DMS 273 (cell line): ENCODE measurements around the gene CUL9.
"Not testable (repeated sequence)": the region's sequence is repeated elsewhere in the genome, so short reads cannot be mapped to it uniquely, and the experiment has no call there.

ENCODE experiments used
- DNase-seq: peaks from one replicate; lab custom pipeline; 2025; ENCODE audit not compliant: unreplicated experiment; lab: John Stamatoyannopoulos, UW

CUL9 gene

DNA sequence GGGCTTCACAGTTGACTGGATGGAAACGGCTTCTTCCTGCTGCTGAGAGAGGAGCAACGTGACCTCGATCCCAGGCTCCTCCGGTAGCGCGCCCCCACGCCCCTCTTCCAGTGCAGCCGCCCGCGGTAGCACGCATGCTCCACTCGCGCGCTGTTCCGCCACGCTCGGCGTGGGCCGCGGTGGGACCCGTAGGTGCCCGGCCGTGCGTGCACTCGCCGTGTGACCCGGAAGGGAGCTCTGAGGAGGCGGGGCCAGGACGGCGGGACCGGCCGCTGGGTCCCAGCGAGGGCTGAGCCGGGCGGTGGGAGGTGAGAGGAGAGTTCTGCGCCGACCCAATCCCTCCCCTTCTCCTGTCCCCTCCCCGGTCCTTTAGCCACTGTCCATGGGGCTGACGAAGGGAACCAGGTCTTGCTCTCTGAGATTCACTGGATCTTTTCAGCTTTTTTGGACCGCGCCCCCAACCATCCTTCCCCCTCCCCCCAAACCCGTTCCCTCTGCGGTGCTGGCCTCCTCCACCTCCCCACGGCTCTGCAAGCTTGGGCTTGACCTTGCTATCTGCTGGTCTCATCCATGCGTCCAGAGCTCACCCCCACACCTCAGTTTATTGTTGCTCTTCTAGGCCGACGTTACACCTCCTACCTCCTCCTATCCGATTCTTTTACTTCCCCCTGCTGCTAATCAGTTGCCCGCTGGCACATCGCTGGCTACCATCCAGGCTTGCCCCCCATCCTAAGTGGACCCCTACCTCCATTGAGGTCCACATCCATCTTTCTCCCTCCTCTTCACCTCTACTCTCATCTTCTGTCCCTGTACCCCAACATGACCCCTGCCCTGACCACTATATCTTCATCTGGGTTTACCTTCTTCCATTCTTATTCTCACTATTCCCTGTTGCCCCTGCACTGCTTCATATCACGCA lies at the start of gene CUL9:
CUL9 (plus strand) TSS at position 255 of the 919 bp plus-strand sequence. CDS start 2,115 bp downstream, outside the sequence.
- DNase-seq: peak; percentile 83

DNA sequence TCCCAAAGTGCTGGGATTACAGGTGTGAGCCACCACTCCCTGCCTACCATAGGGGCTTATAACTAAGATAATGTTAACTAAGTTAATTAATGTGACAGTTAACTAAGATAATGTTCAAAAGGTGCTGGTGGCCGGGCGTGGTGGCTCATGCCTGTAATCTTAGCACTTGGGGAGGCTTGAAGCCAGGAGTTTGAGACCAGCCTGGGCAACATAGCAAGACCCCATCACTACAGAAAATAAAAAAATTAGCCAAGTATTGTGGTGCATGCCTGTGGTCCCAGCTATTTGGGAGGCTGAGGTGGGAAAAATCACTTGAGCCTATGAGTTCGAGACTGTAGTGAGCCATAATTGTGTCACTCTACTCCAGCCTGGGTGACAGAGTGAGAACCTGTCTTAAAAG lies 43.7 kb upstream of the CUL9 start:
- no peak for DNase-seq

DNA sequence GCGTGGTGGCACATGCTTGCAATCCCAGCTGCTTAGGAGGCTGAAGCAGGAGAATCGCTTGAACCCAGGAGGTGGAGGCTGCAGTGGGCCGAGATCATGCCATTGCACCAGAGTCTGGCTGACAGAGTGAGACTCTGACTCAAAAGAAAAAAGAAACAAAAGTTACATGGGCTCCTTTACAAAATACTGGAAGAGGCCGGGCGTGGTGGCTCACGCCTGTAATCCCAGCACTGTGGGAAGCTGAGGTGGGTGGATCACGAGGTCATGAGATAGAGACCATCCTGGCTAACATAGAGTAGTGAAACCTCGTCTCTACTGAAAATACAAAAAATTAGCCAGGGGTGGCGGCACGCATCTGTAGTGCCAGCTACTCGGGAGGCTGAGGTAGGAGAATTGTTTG lies 42.0 kb upstream of the CUL9 start:
- DNase-seq: not testable (repeated sequence)

DNA sequence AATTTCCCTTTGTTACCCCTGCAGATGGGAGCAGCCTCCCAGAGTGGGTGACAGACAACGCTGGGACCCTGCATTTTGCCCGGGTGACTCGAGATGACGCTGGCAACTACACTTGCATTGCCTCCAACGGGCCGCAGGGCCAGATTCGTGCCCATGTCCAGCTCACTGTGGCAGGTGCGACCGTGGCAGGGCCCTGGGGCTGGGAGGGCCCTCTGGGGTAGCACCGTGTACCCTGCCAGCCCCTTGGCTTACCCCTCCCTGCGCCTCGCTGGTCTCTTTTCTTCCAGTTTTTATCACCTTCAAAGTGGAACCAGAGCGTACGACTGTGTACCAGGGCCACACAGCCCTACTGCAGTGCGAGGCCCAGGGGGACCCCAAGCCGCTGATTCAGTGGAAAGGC lies 40.4 kb upstream of the CUL9 start:
- DNase-seq: no peak

DNA sequence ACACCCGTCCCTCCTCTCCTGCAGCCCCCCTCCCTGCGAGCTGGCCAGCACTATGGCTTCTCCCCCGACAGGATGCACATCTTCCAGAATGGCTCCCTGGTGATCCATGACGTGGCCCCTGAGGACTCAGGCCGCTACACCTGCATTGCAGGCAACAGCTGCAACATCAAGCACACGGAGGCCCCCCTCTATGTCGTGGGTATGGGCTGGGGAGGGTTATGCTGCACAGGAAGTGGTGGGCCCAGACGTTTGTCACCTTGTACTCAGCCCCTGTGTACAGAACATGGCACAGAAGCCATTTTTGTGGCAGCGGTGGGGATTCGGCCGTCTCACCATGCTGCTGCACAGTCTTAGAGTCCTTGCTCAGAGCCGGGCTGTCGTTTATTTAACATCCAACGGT lies 39.9 kb upstream of the CUL9 start:
- DNase-seq: no peak

DNA sequence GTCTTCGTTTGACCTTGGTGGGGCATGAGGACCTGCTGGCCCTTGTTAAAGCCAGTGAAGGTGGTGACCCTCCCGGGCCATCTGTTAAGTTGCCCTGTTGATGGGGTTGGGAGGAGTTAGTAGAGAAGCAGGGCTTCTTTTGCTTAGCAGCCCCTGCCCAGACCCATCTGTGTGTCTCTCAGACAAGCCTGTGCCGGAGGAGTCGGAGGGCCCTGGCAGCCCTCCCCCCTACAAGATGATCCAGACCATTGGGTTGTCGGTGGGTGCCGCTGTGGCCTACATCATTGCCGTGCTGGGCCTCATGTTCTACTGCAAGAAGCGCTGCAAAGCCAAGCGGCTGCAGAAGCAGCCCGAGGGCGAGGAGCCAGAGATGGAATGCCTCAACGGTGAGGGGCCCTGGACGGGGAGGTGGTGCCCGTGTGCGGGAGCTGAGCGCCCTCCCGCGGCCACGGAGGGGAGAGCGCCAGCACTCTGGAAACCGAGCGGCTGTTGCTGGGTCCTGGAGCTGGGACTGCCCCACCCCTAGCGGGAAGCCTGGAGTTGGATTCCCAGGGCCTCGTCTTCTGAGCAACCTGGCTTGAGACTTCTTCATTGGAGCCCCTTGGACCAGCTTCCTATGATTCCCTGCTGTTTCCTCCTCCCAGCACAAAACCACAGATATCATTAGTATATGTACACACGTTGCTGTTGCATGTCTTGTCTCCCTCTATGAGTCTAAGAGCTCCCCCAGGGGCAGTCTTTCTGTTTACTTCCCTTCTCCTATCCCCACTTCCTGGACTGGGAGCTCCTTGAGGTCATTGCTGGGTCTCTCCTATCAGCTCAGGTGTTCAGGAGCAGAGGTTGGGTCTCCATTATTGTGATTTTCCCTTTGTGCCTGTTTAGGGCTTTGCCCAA lies 38.5 kb upstream of the CUL9 start:
- DNase-seq: peak; percentile 97

DNA sequence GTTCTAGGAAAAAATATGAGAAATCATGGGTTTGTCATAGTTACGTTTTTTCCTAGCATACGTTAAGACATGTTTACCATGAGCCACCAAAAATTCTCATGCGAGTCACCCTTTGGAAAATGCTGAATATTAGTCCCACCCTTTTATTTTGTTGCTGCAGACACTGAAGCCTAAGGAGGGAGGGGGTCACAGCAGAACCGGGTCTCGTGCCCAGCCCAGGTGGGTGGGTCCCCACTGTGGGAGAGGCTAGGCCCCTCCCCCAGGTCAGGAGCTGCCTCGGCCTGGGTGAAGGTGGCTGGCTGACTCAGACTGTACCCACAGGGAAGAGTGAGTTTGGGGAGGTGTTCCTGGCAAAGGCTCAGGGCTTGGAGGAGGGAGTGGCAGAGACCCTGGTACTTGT lies 37.1 kb upstream of the CUL9 start:
- no peak for DNase-seq

DNA sequence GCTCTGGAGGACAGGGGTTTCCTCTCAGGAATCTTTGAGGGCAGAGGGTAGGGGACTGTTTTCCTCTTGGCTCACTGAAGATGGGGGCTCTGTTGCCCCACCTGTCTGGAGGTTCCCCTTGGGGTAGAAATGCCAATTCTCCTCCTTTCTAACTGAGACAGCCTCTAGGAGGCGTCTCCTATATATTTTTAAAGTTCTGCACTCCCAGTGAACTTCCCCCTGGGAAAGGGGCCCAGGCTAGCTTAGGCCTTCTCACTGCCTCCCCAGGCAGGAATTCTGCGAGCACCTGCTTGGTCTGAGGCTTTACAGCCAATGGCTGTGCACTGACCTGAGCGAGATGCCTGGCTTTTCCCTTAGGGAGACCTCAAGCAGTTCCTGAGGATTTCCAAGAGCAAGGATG lies 35.7 kb upstream of the CUL9 start:
- DNase-seq: no peak

DNA sequence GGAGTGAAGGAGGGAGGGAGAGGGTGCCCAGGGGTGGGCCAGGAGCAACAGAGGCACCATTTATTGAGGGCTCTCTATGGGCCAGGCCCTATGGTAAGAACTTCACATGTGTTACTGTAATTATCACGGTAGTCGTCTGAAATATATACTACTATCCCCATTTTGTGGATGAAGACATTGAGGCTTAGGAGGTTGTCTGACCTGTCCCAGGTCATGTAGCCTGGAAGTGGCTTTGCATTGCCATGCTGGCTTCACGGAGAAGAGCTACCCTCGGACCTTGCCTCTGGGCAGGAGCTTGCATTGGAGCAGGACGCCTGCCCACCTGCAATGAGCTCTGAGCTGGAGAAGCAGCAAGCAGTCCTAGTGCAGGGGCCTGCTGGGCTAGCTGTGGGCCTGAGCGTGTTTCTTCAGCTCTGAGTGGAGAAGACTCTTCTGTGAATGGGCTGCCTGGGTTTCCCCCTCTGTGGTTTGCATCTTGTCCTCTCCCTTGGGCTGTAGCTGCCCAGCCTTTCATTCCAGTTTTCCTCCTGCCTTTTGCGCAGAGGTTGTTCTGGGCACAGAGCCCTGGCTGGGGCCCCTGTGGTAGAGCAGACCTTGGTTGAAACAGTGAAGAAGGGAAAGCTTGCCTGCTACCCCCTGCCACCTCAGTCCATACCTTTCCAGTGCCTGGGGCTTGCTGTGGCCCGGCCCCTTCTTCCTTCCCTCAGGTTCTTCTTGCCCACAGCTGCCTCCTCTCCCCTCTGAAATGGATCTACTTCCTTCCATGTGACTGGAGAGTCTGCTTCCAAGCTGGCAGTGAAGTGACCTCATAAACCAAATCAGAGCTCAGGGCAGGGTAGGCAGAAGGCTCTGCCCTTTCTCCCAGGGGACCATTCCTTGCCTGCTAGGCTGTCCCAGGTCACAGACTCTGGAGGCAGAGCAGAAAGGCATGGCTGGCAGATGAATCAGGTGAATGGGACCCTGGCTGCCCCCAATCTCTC lies 35.0 kb upstream of the CUL9 start:
- peak; percentile 29 for DNase-seq

DNA sequence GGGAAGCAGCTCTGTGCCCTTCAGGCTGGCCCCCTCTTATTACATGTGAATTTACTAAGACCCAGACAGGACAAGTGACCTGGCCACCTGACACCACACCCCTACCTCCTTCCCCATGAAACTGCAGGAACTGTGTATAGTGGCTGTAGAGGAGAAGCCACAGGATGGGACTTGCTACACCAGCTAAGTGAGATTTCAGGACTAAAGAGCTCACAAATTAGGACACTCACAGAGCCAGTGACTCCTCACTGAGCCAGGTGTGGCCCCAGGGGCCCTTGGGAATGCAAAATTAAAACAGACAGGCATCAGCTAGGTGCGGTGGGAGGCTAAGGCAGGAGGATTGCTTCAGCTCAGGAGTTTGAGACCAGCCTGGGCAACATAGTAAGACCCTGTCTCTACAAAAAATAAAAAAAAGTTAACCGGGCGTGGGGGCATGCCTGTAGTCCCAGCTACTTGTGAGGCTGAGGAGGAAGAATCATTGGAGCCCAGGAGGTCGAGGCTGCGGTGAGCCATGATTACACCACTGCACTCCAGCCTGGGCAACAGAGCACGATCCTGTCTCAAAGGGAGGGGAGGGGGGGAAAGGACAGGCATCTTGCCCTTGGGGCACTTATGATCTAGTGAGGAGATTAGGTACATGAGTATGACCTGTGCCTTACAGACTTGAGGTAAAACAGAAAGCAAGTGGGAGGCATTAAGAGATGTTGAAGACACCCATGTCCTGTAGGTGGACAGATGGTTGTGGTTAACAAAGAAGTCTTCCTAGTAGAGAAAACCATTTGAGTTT lies 34.1 kb upstream of the CUL9 start:
- no peak for DNase-seq

DNA sequence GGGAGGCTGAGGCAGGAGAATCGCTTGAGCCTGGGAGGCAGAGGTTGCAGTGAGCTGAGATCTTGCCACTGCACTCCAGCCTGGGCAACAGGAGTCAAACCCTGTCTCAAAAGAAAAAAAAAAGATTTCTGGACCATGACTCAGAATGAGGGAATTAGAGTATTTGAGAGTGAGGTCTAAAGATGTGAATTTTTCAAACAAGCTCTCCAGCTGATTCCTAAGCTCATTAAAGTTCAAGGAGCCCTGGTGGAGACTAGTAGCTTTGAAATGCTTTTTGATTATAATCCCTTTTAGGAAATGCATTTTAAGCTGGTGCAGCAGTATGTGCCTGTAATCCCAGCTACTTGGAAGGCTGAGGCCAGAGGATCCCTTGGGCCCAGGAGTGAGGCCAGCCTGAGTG lies 32.7 kb upstream of the CUL9 start:
- no peak for DNase-seq

DNA sequence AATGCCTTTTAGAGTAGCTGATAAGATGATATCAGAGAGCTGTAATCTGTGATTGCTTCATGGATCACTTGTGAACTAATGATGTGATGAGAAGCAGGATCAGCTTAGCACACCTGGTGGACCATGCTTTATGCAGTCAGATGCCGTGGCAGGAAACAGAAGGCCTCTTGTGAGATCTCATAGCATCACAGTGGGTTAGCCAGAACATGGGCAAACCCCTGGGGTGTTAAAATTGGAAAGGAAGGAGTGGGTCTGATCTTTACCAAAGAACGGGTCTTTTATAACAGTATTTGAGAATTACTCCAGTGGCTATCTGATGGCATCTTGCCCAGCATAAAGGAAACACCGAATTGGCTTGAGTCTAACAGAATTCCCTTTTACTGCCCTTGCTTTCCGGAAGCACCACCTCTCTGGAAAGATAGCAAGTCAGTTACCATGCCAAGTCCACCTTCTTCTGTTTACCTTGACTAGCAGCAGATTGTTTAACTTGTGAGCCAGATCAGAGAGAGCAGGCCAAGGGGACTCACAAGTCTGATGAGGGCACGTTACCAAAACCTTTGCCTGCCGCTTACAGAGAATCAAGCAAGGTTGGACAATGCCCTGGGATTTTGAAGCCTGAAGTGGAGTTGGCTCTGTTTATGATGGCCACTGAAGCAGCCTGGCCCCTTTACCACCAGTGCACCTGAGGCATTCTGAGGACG lies 31.8 kb upstream of the CUL9 start:
- no peak for DNase-seq

DNA sequence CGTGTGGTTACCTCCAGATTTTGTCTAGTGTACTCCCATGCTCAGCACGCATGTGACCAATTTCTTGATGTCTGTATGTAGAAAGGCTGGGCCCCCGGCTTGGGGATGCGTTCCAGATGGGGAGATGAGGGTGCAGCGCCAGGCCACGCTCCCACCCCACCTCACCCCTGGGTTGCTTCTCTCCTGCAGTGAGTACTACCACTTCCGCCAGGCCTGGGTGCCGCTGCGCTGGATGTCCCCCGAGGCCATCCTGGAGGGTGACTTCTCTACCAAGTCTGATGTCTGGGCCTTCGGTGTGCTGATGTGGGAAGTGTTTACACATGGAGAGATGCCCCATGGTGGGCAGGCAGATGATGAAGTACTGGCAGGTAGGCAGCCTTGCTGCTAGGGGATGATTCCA lies 22.4 kb upstream of the CUL9 start:
- DNase-seq: peak; percentile 53

DNA sequence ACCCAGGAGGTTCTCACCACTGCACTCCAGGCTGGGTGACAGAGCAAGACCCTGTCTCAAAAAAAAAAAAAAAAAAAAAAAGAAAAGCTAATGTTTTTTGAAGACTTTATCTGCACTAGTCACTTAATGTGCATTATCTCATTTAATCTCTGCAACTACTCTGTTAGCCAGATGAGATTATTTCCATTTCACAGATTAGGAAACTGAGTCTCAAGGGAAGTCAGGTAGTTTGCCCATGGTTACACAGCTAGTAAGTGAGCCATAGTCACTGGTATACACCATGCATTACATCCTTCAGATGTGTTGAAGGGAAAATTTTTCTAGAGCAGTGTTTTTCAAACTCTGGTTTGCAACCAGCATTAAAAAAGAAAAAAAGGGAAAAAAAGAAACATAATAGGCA lies 18.1 kb upstream of the CUL9 start:
- DNase-seq: no peak

DNA sequence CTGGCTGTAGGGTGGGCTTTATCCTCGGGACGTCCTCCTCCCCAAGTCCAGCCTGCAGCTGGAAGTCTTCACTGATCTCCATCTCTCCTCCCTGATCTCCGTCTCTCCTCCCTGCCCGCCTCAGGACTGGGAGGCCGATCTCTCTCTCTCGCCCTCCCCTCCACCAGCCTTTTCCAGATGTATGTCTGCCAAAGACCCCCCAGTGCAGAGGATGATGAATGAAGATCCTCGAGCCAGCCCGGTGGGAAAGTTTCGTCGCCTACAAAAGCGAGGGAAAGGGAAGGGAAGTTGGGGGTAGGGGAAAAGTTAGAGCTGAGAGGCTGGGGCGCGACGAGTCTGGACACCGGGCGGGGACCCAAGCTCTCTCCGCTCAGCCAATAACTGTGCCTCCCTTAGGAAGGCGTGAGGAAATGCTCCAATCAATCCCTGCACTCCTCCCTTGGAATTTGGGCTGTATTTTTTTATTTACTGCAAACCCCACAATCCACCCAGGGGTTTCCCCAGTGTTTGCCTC lies 11.5 kb upstream of the CUL9 start:
- peak; percentile 94 for DNase-seq

DNA sequence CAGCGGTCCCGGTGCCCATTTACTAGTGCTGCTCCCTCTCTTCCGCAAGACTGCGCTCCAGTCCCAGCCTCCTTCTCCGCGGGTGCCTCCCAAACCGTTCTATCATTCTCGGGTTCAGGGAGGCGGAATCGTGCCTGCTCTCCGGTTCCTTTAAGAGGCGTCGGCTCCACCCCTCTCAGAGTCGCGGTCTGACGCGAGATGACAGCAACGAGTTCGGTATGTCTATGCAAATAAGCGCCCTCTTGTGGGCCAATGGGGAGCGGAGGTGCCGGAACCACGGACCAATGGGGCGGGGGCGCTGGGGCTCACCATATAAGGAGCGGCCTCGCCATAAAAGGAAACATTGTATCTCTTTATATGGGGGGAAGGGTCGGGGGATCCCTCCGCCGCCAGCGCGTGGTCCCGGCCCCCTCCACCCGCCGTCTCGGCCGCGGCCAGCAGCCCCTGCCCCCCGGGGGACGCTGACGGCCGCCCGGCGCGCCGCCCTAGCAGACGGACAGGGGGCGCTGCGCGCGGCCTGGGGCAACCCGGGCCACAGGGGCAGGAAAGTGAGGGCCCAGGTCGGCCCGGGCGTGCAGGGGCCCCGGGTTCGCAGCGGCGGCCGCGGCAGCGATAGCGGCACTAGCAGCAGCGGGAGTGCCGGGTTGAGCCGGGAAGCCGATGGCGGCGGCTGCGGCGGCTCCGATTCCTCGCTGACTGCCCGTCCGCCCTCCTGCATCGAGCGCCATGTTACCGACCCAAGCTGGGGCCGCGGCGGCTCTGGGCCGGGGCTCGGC lies 10.9 kb upstream of the CUL9 start, which contains the start of gene SRF:
SRF (plus strand) TSS at position 339 of the 776 bp plus-strand sequence; CDS start at position 727, 388 bp downstream.
- peak; percentile 100 for DNase-seq

DNA sequence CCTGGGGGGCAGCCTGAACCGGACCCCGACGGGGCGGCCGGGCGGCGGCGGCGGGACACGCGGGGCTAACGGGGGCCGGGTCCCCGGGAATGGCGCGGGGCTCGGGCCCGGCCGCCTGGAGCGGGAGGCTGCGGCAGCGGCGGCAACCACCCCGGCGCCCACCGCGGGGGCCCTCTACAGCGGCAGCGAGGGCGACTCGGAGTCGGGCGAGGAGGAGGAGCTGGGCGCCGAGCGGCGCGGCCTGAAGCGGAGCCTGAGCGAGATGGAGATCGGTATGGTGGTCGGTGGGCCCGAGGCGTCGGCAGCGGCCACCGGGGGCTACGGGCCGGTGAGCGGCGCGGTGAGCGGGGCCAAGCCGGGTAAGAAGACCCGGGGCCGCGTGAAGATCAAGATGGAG lies 10.3 kb upstream of the CUL9 start:
- DNase-seq: peak; percentile 64
